Measurements from ENCODE around the gene SLC33A1. TPM values are rescaled to one million over a fixed set of nuclear protein-coding genes. Genes with fewer than 3 reads are reported as not detected.

Gene SLC33A1
- 12.0 to 17.5 TPM (median 16.2 TPM) in 5 replicates for total RNA-seq (2022; extraction: Qiagen RNA extraction; ENCODE audit: low read depth)

GRCh38 chr3:155854141-155854940 lies at the start of gene SLC33A1:
Gene SLC33A1, minus strand, starts transcription at chr3:155854427. Its CDS starts 430 bp downstream, at chr3:155853997.

GRCh38 chr3:155870133-155870944 lies 16.1 kb upstream of the SLC33A1 start, which contains the start of gene GMPS:
Gene GMPS, plus strand, starts transcription at chr3:155870650. Its CDS starts 221 bp downstream, at chr3:155870871.

GRCh38 chr3:155805802-155806618 lies 48.2 kb downstream of the SLC33A1 start, which contains the start of gene C3orf33:
Gene C3orf33, minus strand, starts transcription at chr3:155806278. Its CDS starts 26 bp downstream, at chr3:155806252.

Other genes with a start within 250 kb of the SLC33A1 start
- 0.83 to 1.2 TPM (median 1.0 TPM) in 5 replicates for gene PLCH1, start 109.4 kb downstream of the SLC33A1 start, total RNA-seq (2022; extraction: Qiagen RNA extraction; ENCODE audit: low read depth)
- gene C3orf33, start 48.1 kb downstream of the SLC33A1 start, total RNA-seq (2022; extraction: Qiagen RNA extraction; ENCODE audit: low read depth), result 4.3 to 7.5 TPM (median 6.5 TPM) in 5 replicates
- 79.6 to 131 TPM (median 81.4 TPM) in 5 replicates for gene GMPS, start 16.2 kb upstream of the SLC33A1 start, total RNA-seq (2022; extraction: Qiagen RNA extraction; ENCODE audit: low read depth)